Astrocyte (in vitro differentiated cells and primary cell): ENCODE measurements around the gene NUTM2E. TPM values are rescaled to one million over a fixed set of nuclear protein-coding genes. Genes with fewer than 3 reads are reported as not detected.
"Not testable (repeated sequence)": the region's sequence is repeated elsewhere in the genome, so short reads cannot be mapped to it uniquely, and the experiment has no call there.

Source experiments
- DNase-seq: peaks from one replicate; pipeline ENCODE4 v3.0.0-alpha.2; 2010; ENCODE audit warnings: low read depth
- FAIRE-seq: peaks from 2 replicates; lab custom pipeline; 2011; peaks lifted over from hg19 to GRCh38; lab: Jason Lieb, UNC
- H2AFZ ChIP-seq: 2 replicates; pipeline ENCODE4 v1.6.0; 2012; ENCODE audit warnings: low read depth, low read length, inconsistent platforms
- H3K27ac ChIP-seq: 2 replicates; pipeline ENCODE4 v1.5.1; 2011; ENCODE audit warnings: low read depth, low read length, inconsistent platforms
- H3K27me3 ChIP-seq: 2 replicates; pipeline ENCODE4 v1.6.0; 2011; ENCODE audit warnings: low read length, inconsistent platforms; ENCODE audit not compliant: insufficient read depth
- H3K36me3 ChIP-seq: 2 replicates; pipeline ENCODE4 v1.5.1; 2011; ENCODE audit warnings: low read length, inconsistent platforms; ENCODE audit not compliant: insufficient read depth
- H3K4me1 ChIP-seq: 2 replicates; pipeline ENCODE4 v1.5.1; 2011; ENCODE audit warnings: low read length, inconsistent platforms; ENCODE audit not compliant: insufficient read depth
- H3K4me2 ChIP-seq: 2 replicates; pipeline ENCODE4 v1.6.0; 2012; ENCODE audit warnings: low read length, inconsistent platforms
- H3K4me3 ChIP-seq: 2 replicates; pipeline ENCODE4 v1.5.1; 2011; ENCODE audit warnings: low read depth, mild to moderate bottlenecking, low read length, inconsistent platforms; ENCODE audit not compliant: insufficient read depth
- H3K79me2 ChIP-seq: 2 replicates; pipeline ENCODE4 v1.6.0; 2012; ENCODE audit warnings: mild to moderate bottlenecking, low read length, inconsistent platforms; ENCODE audit not compliant: insufficient read depth
- H3K9ac ChIP-seq: 2 replicates; pipeline ENCODE4 v1.6.0; 2012; ENCODE audit warnings: mild to moderate bottlenecking, low read length, inconsistent platforms
- H3K9me3 ChIP-seq: 2 replicates; pipeline ENCODE4 v1.5.1; 2012; ENCODE audit warnings: low read depth, mild to moderate bottlenecking, low read length, inconsistent platforms; ENCODE audit not compliant: insufficient read depth
- H4K20me1 ChIP-seq: 2 replicates; pipeline ENCODE4 v1.6.0; 2012; ENCODE audit warnings: low read length, inconsistent platforms; ENCODE audit not compliant: insufficient read depth
- H3K27ac Mint-ChIP-seq: one replicate; pipeline ENCODE4 v1.8.0; 2021; ENCODE audit warnings: mild to moderate bottlenecking, mixed read lengths; ENCODE audit not compliant: unreplicated experiment
- H3K27me3 Mint-ChIP-seq: one replicate; pipeline ENCODE4 v1.8.0; 2021; ENCODE audit warnings: low read depth, mixed read lengths; ENCODE audit not compliant: unreplicated experiment
- H3K36me3 Mint-ChIP-seq: one replicate; pipeline ENCODE4 v1.8.0; 2021; ENCODE audit warnings: low read depth, mixed read lengths; ENCODE audit not compliant: unreplicated experiment
- H3K4me1 Mint-ChIP-seq: one replicate; pipeline ENCODE4 v1.8.0; 2021; ENCODE audit warnings: low read depth, mixed read lengths; ENCODE audit not compliant: unreplicated experiment
- H3K4me3 Mint-ChIP-seq: one replicate; pipeline ENCODE4 v1.8.0; 2021; ENCODE audit warnings: mild to moderate bottlenecking, moderate library complexity, mixed read lengths; ENCODE audit not compliant: unreplicated experiment
- H3K9me3 Mint-ChIP-seq: one replicate; pipeline ENCODE4 v1.8.0; 2021; ENCODE audit warnings: mild to moderate bottlenecking, mixed read lengths; ENCODE audit not compliant: unreplicated experiment
- total RNA-seq: library from RNA; stranded (reverse); gene quantifications from 2 replicates; pipeline ENCODE4 v1.2.1, GENCODE V29; 2021

NUTM2E gene
- total RNA-seq, 1 donor from 2014 or later: 0.50 TPM

DNA sequence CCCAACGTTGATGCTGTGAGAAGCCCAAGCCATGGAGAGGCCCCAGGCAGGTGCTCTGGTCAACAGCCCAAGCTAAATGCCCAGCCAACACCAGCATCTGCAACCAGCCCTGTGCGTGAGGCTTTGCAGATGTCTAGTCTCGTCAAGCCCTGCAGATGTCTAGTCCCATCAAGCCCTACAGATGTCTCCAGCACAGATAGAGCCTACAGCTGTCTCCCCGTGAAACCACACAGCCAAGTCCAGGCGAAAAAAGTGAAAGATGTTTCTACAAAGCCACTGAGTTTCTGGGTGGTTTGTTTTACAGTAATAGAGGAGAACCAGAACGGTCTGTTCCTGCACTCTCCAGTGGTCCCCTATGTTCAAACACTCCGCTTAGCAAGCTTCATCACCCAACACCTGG lies 41.5 kb downstream of the NUTM2E start:
- H3K36me3 Mint-ChIP-seq, H2AFZ ChIP-seq: not testable (repeated sequence)

DNA sequence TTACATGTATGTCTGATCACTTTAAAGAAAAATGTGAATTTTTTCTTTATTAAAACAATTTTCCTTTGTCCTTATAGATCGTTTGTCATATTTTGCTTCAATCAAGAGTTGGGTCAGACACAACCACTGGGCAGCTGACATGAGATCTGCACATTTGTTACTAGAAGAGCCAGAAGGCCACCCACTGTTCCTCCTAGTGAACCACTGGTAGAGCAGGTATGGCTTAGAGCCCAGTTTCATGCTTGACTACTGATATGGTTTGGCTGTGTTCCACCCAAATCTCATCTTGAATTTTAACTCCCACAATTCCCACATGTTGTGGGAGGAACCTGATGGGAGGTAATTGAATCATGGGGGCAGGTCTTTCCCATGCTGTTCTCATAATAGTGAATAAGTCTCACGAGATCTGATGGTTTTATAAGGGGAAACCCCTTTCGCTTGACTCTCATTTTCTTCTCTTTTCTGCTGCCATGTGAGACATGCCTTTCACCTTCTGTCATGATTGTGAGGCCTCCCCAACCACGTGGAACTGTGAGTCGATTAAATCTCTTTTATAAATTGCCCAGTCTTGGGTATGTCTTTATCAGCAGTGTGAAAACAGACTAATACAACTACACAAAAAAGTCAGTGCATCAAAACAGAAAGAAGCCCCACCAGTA lies 43.0 kb downstream of the NUTM2E start:
- not testable (repeated sequence) for H3K27ac ChIP-seq, H3K4me2 ChIP-seq, H3K9me3 Mint-ChIP-seq, H2AFZ ChIP-seq, H3K36me3 ChIP-seq, FAIRE-seq, DNase-seq, H3K9ac ChIP-seq, H3K27me3 Mint-ChIP-seq, H3K27ac Mint-ChIP-seq, H3K9me3 ChIP-seq, H3K4me1 ChIP-seq, H3K4me3 ChIP-seq, H3K79me2 ChIP-seq, H4K20me1 ChIP-seq, H3K36me3 Mint-ChIP-seq, H3K4me3 Mint-ChIP-seq, H3K27me3 ChIP-seq, H3K4me1 Mint-ChIP-seq

More for the DNA sequence above, 41.5 kb downstream of the NUTM2E start:
- not testable (repeated sequence) for H3K9me3 Mint-ChIP-seq, H3K4me1 Mint-ChIP-seq, H3K4me1 ChIP-seq, H3K36me3 ChIP-seq, H4K20me1 ChIP-seq, H3K9ac ChIP-seq, H3K4me3 Mint-ChIP-seq, DNase-seq, H3K27ac ChIP-seq, H3K27ac Mint-ChIP-seq, H3K27me3 Mint-ChIP-seq, H3K4me2 ChIP-seq, FAIRE-seq, H3K9me3 ChIP-seq, H3K4me3 ChIP-seq, H3K27me3 ChIP-seq, H3K79me2 ChIP-seq

DNA sequence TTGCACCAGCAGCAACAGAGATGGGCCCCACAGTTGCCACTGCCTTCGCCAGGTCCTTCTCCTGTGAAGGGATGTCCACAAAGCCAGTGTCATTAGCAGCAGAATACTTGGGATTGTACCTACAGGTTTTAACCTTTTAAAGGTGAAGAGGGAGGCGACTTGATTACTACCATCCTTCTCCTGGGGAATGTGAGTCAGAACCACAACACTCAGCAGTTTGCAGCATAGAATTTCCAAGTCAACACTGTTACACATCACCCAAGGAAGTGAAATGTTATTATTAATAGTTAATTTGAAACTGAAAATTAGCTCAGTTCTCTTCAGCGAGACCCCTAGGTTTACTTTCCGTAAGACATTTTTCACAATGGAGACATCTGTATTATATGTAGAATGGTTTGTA lies 45.2 kb downstream of the NUTM2E start:
- H3K4me3 ChIP-seq, H3K4me1 Mint-ChIP-seq, H3K9ac ChIP-seq, H3K4me2 ChIP-seq, H3K79me2 ChIP-seq, H4K20me1 ChIP-seq, H2AFZ ChIP-seq, H3K4me3 Mint-ChIP-seq, H3K36me3 ChIP-seq, H3K27ac ChIP-seq, DNase-seq, H3K9me3 Mint-ChIP-seq, H3K27me3 ChIP-seq, H3K27ac Mint-ChIP-seq, FAIRE-seq, H3K9me3 ChIP-seq, H3K27me3 Mint-ChIP-seq, H3K36me3 Mint-ChIP-seq, H3K4me1 ChIP-seq: not testable (repeated sequence)

Other genes starting within 250 kb of the NUTM2E start
- gene SFTPA1, start 215.8 kb upstream of the NUTM2E start, total RNA-seq: not detected in 2 replicates
- 0.70 TPM in 1 of 2 replicates, not detected in the other for gene NUTM2B, start 123.5 kb upstream of the NUTM2E start, total RNA-seq
- 0.22 and 0.27 TPM in 2 replicates for gene SFTPD, start 122.4 kb downstream of the NUTM2E start, total RNA-seq